NCI-H128 (cell line): ENCODE measurements around the gene EGFL6.
"Not testable (repeated sequence)": the region's sequence is repeated elsewhere in the genome, so short reads cannot be mapped to it uniquely, and the experiment has no call there.

Experiments
- DNase-seq: peaks from one replicate; lab custom pipeline; 2025; ENCODE audit not compliant: unreplicated experiment; lab: John Stamatoyannopoulos, UW

The EGFL6 gene

DNA sequence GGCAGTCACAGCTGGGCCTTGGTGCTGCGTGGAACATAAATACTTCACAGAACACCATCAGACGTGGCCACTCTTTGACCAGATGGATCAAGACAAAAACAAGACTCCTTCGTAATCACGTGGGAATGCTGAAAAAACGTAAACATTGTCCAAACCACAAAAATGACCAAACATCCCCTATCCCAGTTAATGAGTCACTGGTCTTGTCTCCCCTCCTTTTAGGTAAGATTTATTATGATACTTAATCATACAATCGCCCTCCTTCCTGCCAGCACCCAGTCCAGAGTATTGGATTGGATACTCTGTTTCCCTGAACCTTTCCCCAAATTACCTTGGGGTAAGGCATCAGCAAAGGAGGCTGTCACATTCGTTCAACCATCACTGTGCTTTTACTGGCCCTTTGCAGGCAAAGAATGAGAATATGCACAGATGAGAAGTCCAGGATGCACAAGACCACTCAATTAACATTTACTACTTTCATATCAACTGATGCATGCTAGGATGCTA lies 82.9 kb downstream of the EGFL6 start:
- DNase-seq, result no peak

DNA sequence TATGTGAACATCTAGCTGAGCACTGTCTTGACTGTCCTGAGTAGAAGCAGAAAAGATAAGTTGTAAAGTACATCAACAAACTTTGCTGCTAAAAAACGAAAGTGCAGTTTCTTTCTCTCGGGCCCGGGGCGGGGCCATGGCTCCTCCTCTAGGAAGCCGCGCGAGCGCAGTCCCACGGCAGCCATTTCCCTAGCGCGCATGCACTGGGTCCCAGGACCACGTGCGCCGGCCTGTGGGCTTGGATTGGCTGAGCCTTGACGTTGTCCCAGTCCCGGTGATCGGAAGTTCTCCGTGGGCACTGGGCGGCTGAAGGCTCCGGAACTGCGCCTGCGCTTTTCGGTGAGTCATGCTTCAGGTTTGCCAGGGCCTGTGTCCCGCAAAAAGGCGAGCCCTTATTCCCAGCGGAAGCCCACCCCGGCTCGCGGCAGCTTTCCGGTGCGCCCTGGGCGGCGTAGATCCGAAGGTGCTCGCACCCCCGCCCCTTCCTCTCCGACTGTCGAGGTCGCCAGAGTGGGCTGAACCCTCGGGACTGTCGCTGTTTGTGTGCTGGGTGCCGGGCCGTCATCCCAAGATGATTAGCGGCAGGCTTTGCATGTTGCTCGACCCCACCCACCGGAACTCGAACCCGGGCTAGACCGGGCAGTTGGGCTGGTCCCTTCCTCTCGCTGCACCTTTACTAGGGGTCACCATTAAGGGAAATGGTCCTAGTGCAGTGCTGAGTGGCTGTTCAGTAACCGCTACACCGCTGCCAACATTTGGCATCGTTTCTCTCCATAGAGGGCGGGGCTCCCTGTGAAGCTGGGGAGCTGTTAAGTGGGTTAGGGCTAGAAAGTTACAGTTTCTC lies 83.7 kb downstream of the EGFL6 start, which contains the start of gene TCEANC:
Gene TCEANC, plus strand, starts transcription at position 292 of the 844 bp plus-strand sequence. CDS start 9,368 bp downstream, outside the sequence.
- peak; percentile 94 for DNase-seq

DNA sequence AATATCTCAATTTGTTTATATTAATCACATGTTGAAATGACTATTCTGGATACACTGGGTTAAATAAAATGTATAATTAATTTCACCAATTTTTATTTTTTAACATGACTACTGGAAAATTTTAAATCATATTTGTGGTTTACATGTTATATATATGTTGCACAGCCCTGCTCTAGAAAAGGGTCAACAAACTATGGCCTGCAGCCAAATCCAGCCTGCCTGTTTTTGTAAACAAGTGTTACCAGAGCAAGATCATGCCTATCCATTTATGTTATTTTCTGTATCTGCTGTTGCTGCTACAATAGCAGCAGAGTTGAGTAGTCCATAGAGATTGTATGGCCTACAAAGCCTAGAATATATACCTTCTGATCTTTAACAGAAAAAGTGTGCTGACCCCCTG lies 84.7 kb downstream of the EGFL6 start:
- DNase-seq, result no peak

DNA sequence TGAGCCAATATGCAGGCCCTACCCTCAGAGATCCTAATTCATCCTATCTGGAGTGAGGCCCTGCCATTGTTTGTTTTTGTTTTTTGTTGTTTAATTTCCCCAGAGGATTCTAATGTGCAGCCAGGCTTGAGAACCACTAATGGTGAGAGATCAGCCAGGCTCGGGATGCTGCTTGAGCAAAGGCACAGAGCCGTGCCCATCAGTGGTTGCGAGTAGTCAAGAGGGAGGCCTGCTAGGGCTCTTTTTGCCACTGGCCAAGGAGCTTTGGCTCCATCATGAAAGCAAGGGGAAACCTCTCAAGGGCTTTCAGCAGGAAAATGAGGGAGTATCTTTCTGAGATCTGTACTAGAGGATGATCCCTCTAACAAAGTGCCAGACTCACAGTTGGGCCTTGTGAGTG lies 86.3 kb downstream of the EGFL6 start:
- DNase-seq, result no peak

DNA sequence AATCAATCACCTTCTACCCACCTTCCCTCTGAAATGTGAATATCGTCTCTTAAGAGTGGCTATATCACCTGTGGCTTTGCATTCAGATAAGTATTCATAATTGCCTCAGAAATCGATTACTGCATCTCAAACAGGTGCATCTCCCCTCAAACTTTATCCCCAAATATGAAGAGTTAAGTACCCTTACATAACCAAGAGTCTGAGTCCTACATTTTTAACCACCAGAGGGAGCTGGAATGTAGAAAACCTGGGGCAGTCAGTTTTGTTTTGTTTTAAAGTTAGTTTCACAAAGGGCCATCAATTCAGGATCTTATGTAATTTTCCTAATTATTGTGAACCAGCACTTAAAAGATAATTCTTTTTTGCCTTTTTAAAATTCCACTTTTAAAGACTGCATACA lies 89.2 kb downstream of the EGFL6 start:
- DNase-seq, result peak; percentile 13

DNA sequence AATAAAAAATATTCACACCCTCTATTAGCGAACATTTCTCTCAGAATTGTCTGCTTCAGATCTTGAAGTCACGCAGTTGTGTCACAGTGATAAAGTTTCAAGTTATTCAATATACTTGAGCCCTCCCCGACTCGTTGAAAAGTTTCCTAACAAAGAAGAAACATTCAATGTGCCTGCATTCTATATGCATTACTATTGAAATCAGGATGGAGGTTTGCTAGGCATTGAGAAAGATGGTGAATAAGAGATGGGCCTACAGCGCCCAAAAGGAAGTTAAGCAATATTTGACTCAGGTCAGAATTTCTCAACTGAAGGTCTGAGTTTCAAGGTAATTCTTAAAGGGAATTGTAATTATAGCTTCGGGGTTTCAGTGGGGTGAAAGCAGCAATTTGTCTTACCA lies 89.7 kb downstream of the EGFL6 start:
- DNase-seq, result no peak

DNA sequence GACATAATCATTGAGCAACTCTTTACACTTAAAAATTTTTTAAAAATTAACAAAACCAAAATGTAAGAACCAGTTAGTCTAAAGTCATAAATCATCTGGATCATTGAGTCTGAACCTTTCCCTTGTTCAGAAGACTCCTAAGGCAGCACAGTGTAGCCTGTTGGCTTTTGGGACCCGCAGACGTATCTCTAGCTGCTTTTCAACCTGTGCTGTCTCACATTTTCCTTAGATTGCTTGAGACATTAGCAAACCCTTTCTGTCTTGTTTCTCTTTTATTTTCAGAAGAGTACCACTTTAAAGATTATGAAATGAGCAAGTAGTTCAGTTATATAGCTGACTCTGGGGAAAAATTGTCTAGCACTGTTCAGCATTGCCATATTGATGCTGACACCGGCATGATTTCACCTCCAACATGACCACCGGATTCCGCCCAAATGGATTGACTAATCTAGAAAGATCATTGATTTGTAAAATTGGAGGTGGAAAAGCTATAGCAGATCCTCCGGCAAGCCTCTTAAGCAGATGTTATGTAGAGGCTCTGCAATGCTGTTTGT lies 92.4 kb downstream of the EGFL6 start:
- no peak for DNase-seq

DNA sequence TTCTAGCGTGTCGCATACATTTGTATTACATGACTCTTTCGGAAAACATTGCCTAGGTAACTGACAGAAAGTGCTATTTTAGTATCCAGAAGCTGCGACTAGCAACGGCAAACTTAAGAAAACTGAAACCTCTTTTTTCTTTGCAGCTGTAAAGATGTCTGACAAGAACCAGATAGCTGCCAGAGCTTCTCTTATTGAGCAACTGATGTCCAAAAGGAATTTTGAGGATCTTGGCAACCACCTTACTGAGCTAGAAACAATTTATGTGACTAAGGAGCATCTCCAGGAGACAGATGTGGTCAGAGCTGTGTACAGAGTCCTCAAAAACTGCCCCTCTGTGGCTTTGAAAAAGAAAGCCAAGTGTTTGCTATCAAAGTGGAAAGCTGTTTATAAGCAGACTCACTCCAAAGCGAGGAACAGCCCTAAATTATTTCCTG lies 93.0 kb downstream of the EGFL6 start:
- no peak for DNase-seq

DNA sequence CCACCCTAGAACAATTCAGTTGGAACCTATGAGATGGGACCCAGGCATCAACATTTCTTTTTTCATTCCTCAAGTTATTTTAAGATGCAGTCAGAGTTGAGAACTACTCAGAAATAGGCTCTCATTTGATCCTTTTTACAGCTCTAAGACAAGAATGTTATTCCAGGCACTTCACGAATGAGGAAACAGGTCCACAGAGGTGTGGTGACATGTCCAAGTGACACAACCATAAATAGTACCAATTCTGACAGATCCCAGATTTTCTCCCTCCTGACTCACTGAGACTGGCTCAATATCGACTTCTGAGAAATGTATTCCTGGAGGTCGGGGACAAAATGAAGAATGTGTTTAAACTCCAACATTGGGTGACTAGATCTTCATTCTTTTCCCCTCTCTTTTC lies 94.6 kb downstream of the EGFL6 start:
- no peak for DNase-seq

DNA sequence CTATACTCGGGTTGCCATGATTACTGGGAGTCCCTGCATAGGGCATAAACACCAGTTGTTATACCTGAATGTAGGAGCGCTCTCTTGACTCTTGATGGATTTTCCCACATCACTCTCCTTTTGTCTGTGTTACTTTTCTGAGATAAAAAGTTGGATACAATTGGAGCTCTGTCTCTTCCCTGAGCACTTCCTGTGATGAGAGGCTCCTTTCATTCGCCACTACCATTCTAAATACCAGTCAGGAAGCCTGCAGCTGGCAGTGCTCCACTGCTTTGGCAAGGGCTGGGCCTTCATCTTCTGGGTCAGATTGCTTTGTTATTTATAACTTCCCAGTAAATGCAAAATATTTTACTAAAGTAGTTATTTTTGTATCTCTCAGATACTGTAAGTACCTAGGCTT lies 97.4 kb downstream of the EGFL6 start:
- no peak for DNase-seq

DNA sequence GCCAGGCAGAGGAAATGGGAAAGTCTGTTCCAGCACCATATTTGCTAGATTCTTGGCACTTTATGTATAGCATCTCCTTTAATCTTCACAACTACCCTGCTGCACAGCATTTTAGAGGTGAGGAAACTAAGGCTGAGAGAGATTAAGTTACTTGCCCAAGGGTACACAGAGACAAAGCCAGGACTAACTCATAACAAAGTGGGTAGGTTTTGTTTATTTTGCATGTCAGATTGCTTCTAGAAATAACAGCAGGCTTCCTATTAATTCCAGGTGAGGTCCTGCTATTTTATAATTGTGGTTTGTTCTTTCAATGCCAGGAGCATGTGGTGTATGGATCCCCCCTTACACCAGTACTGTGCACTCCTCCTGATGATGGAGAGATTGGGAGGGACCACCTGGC lies 98.5 kb downstream of the EGFL6 start:
- no peak for DNase-seq

DNA sequence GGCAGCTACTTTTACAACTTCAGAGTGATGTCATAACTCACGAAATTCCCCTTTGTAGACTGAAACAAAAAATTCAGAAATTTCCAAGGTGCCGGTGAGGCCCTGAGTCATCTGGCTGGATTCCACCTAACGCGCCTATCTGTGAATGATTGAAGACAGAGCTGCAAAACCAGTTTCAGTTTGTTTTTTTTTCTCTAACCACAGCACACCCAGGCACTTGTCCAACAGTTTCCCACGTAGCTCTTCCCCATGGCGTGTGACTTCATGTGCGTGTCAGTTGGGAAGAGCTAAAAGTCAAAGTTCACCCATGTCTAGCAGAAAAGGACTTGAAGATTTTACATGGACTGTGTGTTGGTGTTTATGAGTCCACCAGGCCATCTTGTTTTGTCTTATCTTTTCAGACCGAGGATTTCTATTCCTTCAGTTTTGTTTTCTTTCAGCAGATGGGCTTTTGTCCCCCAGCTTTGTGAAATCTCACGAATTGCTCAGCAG lies 99.9 kb downstream of the EGFL6 start:
- DNase-seq, result no peak

DNA sequence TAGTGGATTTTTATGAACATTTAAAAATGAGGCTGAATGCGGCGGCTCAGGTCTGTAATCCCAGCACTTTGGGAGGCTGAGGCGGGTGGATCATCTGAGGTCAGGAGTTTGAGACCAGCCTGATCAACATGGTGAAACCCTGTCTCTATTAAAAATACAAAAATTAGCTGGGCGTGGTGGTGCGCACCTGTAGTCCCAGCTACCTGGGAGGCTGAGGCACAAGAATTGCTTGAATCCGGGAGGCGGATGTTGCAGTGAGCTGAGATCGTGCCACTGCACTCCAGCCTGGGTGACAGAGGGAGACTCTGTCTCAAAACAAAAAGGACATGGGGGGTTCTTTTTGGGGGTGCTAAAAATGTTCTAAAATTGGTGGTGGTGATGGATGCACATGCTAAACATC lies 100.4 kb downstream of the EGFL6 start:
- not testable (repeated sequence) for DNase-seq

DNA sequence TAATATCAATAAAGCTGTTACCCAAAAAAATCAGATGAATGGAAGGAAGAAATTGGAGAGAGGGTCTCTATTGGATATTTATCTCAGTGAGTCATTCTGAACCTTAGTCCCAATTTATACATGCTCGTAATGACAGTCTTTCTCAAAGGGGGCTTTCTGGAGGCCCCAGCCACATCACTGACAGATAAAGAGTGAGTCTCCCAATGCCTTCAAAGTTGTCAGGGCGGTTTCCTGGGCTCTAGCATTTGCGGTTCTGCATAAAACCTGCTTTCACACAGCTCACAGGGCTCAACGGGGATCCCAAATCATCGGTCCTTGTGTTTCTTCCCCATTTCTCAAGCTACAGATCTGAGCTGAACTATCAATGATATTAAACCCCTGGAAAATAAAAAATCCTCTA lies 100.8 kb downstream of the EGFL6 start:
- DNase-seq, result no peak

DNA sequence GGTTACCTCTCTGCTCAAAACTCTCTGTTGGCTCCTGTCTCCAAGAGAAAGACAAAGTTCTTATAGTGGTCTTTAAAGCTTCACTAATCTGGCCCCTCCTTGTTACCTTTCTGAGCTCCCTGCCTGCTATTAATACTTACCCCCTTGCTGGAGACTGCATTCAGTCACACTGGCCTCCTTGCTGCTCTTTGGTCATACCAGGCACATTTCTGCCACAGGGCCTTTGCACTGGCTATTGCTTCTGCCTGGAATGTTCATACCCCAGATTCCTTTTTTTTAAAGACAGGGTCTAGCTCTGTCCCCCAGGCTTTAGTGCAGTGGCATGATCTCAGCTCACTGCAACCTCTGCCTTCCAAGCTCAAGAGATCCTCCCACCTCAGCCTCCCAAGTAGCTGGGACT lies 103.6 kb downstream of the EGFL6 start:
- no peak for DNase-seq

DNA sequence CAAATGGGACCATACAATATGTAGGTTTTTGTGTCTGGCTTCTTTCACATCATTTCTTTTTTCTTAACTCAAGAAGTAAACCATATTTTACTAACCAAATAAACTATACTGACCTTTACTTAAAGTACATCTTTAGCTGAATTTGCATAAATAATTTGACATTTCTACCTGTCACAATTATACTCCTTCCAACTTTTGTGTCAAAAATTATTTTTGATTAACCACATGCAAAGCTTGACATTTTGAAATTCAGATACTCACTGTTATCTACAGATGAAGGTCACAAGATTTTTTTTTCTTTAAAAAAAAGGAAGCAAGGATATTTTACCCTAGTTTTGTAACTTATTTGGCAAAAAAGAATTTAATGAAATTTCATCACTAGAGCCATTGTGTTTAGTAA lies 107.5 kb downstream of the EGFL6 start:
- DNase-seq, result no peak

DNA sequence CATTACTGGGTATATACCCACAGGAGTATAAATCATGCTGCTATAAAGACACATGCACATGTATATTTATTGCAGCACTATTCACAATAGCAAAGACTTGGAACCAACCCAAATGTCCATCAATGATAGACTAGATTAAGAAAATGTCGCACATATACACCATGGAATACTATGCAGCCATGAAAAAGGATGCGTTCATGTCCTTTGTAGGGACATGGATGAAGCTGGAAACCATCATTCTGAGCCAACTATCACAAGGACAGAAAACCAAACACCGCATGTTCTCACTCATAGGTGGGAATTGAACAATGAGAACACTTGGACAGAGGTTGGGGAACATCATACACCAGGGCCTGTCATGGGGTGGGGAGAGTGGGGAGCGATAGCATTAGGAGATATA lies 110.3 kb downstream of the EGFL6 start:
- not testable (repeated sequence) for DNase-seq

DNA sequence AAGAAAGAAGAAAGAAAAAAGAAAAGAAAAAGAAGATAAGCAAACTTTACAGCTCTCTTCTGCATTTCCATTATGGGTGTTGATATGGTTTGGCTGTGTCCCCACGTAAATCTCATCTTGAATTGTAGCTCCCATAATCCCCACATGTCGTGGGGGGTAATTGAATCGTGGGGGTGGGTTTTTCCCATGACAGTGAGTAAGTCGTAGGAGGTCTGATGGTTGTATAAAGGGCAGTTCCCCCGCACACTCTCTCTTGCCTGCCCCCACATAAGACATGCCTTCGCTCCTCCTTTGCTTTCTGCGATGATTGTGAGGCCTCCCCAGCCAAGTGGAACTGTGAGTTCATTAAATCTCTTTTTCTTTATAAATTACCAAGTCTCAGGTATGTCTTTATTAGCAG lies 112.2 kb downstream of the EGFL6 start:
- no peak for DNase-seq
